ENCODE results near the gene GOLGA8B. TPM values are rescaled to one million over a fixed set of nuclear protein-coding genes. Genes with fewer than 3 reads are reported as not detected.
"Not testable (repeated sequence)": the region's sequence is repeated elsewhere in the genome, so short reads cannot be mapped to it uniquely, and the experiment has no call there.

The GOLGA8B gene
- total RNA-seq, 4 donors from 2014 or later: 188 to 404 (median 308) TPM

- intact Hi-C loops (cut with DNase I): no loop called here
- H3K4me1 ChIP-seq: peaks cover 25% of the 10 kb centered on the region in 2 donors
- 87 to 90% methylated on average over 10 of the region's 10 CpGs for WGBS, 2 donors
- H3K4me3 ChIP-seq (replicated peaks in 1 of 3): no peak overlapping the region
- TF ChIP-seq POLR2A (IDR thresholded peaks at IDR 0.05): no peak
- TF ChIP-seq CTCF (IDR thresholded peaks at IDR 0.05): no peak
- no peaks in the 10 kb centered on the region for H3K9me3 ChIP-seq
- H3K36me3 ChIP-seq: no peaks in the 10 kb centered on the region
- DNase-seq: no peak
- H3K27ac ChIP-seq: no peak overlapping the region
- H3K27me3 ChIP-seq: no peaks in the 10 kb centered on the region
Observed at GRCh38 chr15:34578283-34578674, 5.2 kb downstream of the GOLGA8B start.

GRCh38 chr15:34577658-34578282, 5.7 kb downstream of the GOLGA8B start:
- intact Hi-C loops (cut with DNase I); H3K36me3 ChIP-seq; DNase-seq; H3K4me3 ChIP-seq (replicated peaks in 1 of 3); H3K27ac ChIP-seq; H3K27me3 ChIP-seq; H3K9me3 ChIP-seq: not testable (repeated sequence)
- WGBS, 2 donors: 93 to 94% methylated on average over 4 of the region's 4 CpGs
- H3K4me1 ChIP-seq: peaks cover 25% of the 10 kb centered on the region in 2 donors

- H3K9me3 ChIP-seq; intact Hi-C loops (cut with DNase I); H3K27ac ChIP-seq; H3K4me1 ChIP-seq; DNase-seq; H3K27me3 ChIP-seq; H3K4me3 ChIP-seq (replicated peaks in 1 of 3); H3K36me3 ChIP-seq: not testable (repeated sequence)
- WGBS, 2 donors: 88 to 92% methylated on average over 12 of the region's 12 CpGs
Observed at GRCh38 chr15:34575035-34575434, 8.4 kb downstream of the GOLGA8B start.

- H3K4me3 ChIP-seq (replicated peaks in 1 of 3); DNase-seq; H3K36me3 ChIP-seq; intact Hi-C loops (cut with DNase I); H3K27ac ChIP-seq; H3K9me3 ChIP-seq; H3K27me3 ChIP-seq; H3K4me1 ChIP-seq: not testable (repeated sequence)
- 88 to 94% methylated on average over 5 of the region's 6 CpGs for WGBS, 2 donors
Observed at GRCh38 chr15:34572921-34573320, 10.5 kb downstream of the GOLGA8B start.

GRCh38 chr15:34572019-34572641, 11.3 kb downstream of the GOLGA8B start:
- H3K4me1 ChIP-seq; H3K27ac ChIP-seq; intact Hi-C loops (cut with DNase I); H3K4me3 ChIP-seq (replicated peaks in 1 of 3); H3K27me3 ChIP-seq; H3K9me3 ChIP-seq; H3K36me3 ChIP-seq; DNase-seq: not testable (repeated sequence)
- 73 to 87% methylated on average over 13 of the region's 13 CpGs for WGBS, 2 donors

- H3K4me1 ChIP-seq; intact Hi-C loops (cut with DNase I); H3K4me3 ChIP-seq (replicated peaks in 1 of 3); H3K9me3 ChIP-seq; H3K36me3 ChIP-seq; H3K27ac ChIP-seq; DNase-seq; H3K27me3 ChIP-seq: not testable (repeated sequence)
- 92% methylated on average over 3 of the region's 4 CpGs; no CpG with 5 or more reads in 1 of the 2 donors for WGBS, 2 donors
Observed at GRCh38 chr15:34569670-34570396, 13.6 kb downstream of the GOLGA8B start.

- intact Hi-C loops (cut with DNase I); H3K9me3 ChIP-seq; H3K27me3 ChIP-seq; H3K27ac ChIP-seq; DNase-seq; H3K4me3 ChIP-seq (replicated peaks in 1 of 3); H3K4me1 ChIP-seq; H3K36me3 ChIP-seq: not testable (repeated sequence)
- 83 to 100% methylated on average over 5 of the region's 12 CpGs for WGBS, 2 donors
Observed at GRCh38 chr15:34567174-34567573, 16.3 kb downstream of the GOLGA8B start.

- H3K36me3 ChIP-seq; intact Hi-C loops (cut with DNase I): not testable (repeated sequence)
- 86 to 87% methylated on average over 5 of the region's 5 CpGs for WGBS, 2 donors
Observed at GRCh38 chr15:34564711-34565110, 18.7 kb downstream of the GOLGA8B start.

GRCh38 chr15:34560814-34561213, 22.6 kb downstream of the GOLGA8B start:
- H3K4me3 ChIP-seq (replicated peaks in 1 of 3); H3K4me1 ChIP-seq; H3K36me3 ChIP-seq; intact Hi-C loops (cut with DNase I); H3K27me3 ChIP-seq; DNase-seq; H3K27ac ChIP-seq; H3K9me3 ChIP-seq: not testable (repeated sequence)
- 100% methylated on average over 3 of the region's 6 CpGs; no CpG with 5 or more reads in 1 of the 2 donors for WGBS, 2 donors

More at GRCh38 chr15:34564711-34565110, 18.7 kb downstream of the GOLGA8B start:
- H3K4me1 ChIP-seq; H3K27ac ChIP-seq; DNase-seq; H3K4me3 ChIP-seq (replicated peaks in 1 of 3); H3K9me3 ChIP-seq; H3K27me3 ChIP-seq: not testable (repeated sequence)

GRCh38 chr15:34559764-34560163, 23.7 kb downstream of the GOLGA8B start:
- 97 to 100% methylated on average over 5 of the region's 5 CpGs for WGBS, 2 donors
- H3K4me3 ChIP-seq (replicated peaks in 1 of 3); H3K27ac ChIP-seq; DNase-seq; H3K4me1 ChIP-seq; H3K36me3 ChIP-seq; H3K27me3 ChIP-seq; intact Hi-C loops (cut with DNase I); H3K9me3 ChIP-seq: not testable (repeated sequence)

- H3K4me1 ChIP-seq; DNase-seq; H3K36me3 ChIP-seq; H3K4me3 ChIP-seq (replicated peaks in 1 of 3); H3K9me3 ChIP-seq; H3K27ac ChIP-seq; intact Hi-C loops (cut with DNase I); H3K27me3 ChIP-seq: not testable (repeated sequence)
- no CpG with 5 or more reads among the region's 7 CpGs for WGBS, 2 donors
Observed at GRCh38 chr15:34555162-34555561, 28.3 kb downstream of the GOLGA8B start.

- H3K9me3 ChIP-seq; H3K4me3 ChIP-seq (replicated peaks in 1 of 3); DNase-seq; H3K27me3 ChIP-seq; H3K4me1 ChIP-seq; intact Hi-C loops (cut with DNase I); H3K27ac ChIP-seq; H3K36me3 ChIP-seq: not testable (repeated sequence)
- no CpG with 5 or more reads among the region's 9 CpGs for WGBS, 2 donors
Observed at GRCh38 chr15:34554716-34555115, 28.7 kb downstream of the GOLGA8B start.

Data from thyroid gland (tissue), 4 donors.